GM23338 (cell line): Measurements from ENCODE around the gene KISS1R. TPM values are rescaled to one million over a fixed set of nuclear protein-coding genes. Genes with fewer than 3 reads are reported as not detected.

Experiments
- ATAC-seq: fragments of 200-7000 bp; cut with Tn5 transposase; 3 replicates; pipeline ENCODE4 v1.9.1; 2020
- DNase-seq: peaks from one replicate; pipeline ENCODE4 v3.0.0-alpha.2; 2015; ENCODE audit warnings: low spot score
- H2AFZ ChIP-seq: fragments of 200-600 bp; sonication (generic); 2 replicates; pipeline ENCODE4 v1.8.0; 2016; ENCODE audit warnings: antibody characterized with exemption, mild to moderate bottlenecking, moderate library complexity
- H3F3A ChIP-seq: fragments of 200-600 bp; sonication (generic); replicated peaks from 2 replicates; pipeline ENCODE4 v1.8.0; 2017; ENCODE audit warnings: antibody characterized with exemption, mixed run types, low read depth
- H3K27ac ChIP-seq: fragments of 200-600 bp; sonication (generic); 2 replicates; pipeline ENCODE4 v1.6.1; 2016; ENCODE audit warnings: low read depth
- H3K27me3 ChIP-seq: fragments of 200-600 bp; sonication (generic); 2 replicates; pipeline ENCODE4 v1.8.0; 2016; ENCODE audit warnings: mild to moderate bottlenecking, mixed run types, moderate library complexity; ENCODE audit not compliant: insufficient read depth
- H3K36me3 ChIP-seq: fragments of 200-600 bp; sonication (generic); 2 replicates; pipeline ENCODE4 v1.8.0; 2016; ENCODE audit warnings: mild to moderate bottlenecking; ENCODE audit not compliant: insufficient read depth
- H3K4me1 ChIP-seq: fragments of 200-600 bp; sonication (generic); 2 replicates; pipeline ENCODE4 v1.8.0; 2016; ENCODE audit warnings: mild to moderate bottlenecking, moderate library complexity; ENCODE audit not compliant: insufficient read depth
- H3K4me2 ChIP-seq: fragments of 200-600 bp; sonication (generic); 2 replicates; pipeline ENCODE4 v1.7.1; 2017; ENCODE audit warnings: mixed run types
- H3K4me3 ChIP-seq: fragments of 200-600 bp; sonication (generic); 2 replicates; pipeline ENCODE4 v1.6.1; 2016; ENCODE audit warnings: mixed run types
- H3K79me2 ChIP-seq: fragments of 200-600 bp; sonication (generic); replicated peaks from 2 replicates; pipeline ENCODE4 v1.8.0; 2017; ENCODE audit warnings: mild to moderate bottlenecking; ENCODE audit not compliant: insufficient read depth
- H3K9me2 ChIP-seq: fragments of 200-600 bp; sonication (generic); 2 replicates; pipeline ENCODE4 v1.8.0; 2017; ENCODE audit not compliant: insufficient read depth
- H4K20me1 ChIP-seq: fragments of 200-600 bp; sonication (generic); replicated peaks from 2 replicates; pipeline ENCODE4 v1.8.0; 2017; ENCODE audit warnings: mild to moderate bottlenecking; ENCODE audit not compliant: insufficient read depth
- H3K27ac Mint-ChIP-seq: 2 replicates; pipeline ENCODE4 v1.8.0; 2020; ENCODE audit warnings: inconsistent platforms, mild to moderate bottlenecking, moderate library complexity, mixed read lengths
- H3K27me3 Mint-ChIP-seq: 3 replicates; pipeline ENCODE4 v1.8.0; 2022; ENCODE audit warnings: low read depth, mild to moderate bottlenecking, moderate library complexity, mixed read lengths, inconsistent platforms; ENCODE audit not compliant: insufficient read depth, poor library complexity
- H3K36me3 Mint-ChIP-seq: 3 replicates; pipeline ENCODE4 v1.8.0; 2021; ENCODE audit warnings: low read depth, mild to moderate bottlenecking, inconsistent platforms, moderate library complexity, mixed read lengths
- H3K4me1 Mint-ChIP-seq: 3 replicates; pipeline ENCODE4 v1.8.0; 2020; ENCODE audit warnings: mild to moderate bottlenecking, inconsistent platforms, mixed read lengths
- H3K4me3 Mint-ChIP-seq: 3 replicates; pipeline ENCODE4 v1.8.0; 2021; ENCODE audit warnings: moderate library complexity, mild to moderate bottlenecking, inconsistent platforms, mixed read lengths
- H3K9me3 Mint-ChIP-seq: 3 replicates; pipeline ENCODE4 v1.8.0; 2020; ENCODE audit warnings: moderate library complexity, mild to moderate bottlenecking, inconsistent platforms, mixed read lengths
- CREB1 ChIP-seq: fragments of 250-450 bp; sonication (Bioruptor Pico); IDR thresholded peaks from 2 replicates; pipeline ENCODE4 v1.5.0; 2020; ENCODE audit warnings: low read depth, mild to moderate bottlenecking, moderate library complexity
- EZH2 ChIP-seq: fragments of 200-600 bp; sonication (generic); IDR thresholded peaks from one replicate; pipeline ENCODE4 v1.8.0; 2017; ENCODE audit warnings: antibody characterized with exemption, mild to moderate bottlenecking, low read depth; ENCODE audit not compliant: unreplicated experiment
- EZH2phosphoT487 ChIP-seq: fragments of 200-600 bp; sonication (generic); IDR thresholded peaks from one replicate; pipeline ENCODE4 v1.8.1; 2018; ENCODE audit warnings: antibody characterized with exemption; ENCODE audit not compliant: unreplicated experiment
- JUNB ChIP-seq: IDR thresholded peaks from one replicate; pipeline ENCODE4 v1.6.1; 2016; ENCODE audit warnings: antibody characterized with exemption; ENCODE audit not compliant: unreplicated experiment
- NANOG ChIP-seq: IDR thresholded peaks from 2 replicates; pipeline ENCODE4 v1.6.1; 2016; ENCODE audit warnings: antibody characterized with exemption, borderline replicate concordance
- POLR2AphosphoS5 ChIP-seq: IDR thresholded peaks from 2 replicates; pipeline ENCODE4 v1.6.1; 2016; ENCODE audit warnings: antibody characterized with exemption, low read depth
- STAT1 ChIP-seq: IDR thresholded peaks from one replicate; pipeline ENCODE4 v1.6.1; 2016; ENCODE audit warnings: antibody characterized with exemption; ENCODE audit not compliant: unreplicated experiment
- ZNF114 ChIP-seq: fragments of 250-450 bp; sonication (Bioruptor Pico); IDR thresholded peaks from 2 replicates; pipeline ENCODE4 v1.5.0; 2020; ENCODE audit warnings: mild to moderate bottlenecking, moderate library complexity
- ZNF331 ChIP-seq: fragments of 250-450 bp; sonication (Bioruptor Pico); IDR thresholded peaks from 2 replicates; pipeline ENCODE4 v1.5.0; 2020; ENCODE audit warnings: low read depth, mild to moderate bottlenecking, moderate library complexity
- polyA plus RNA-seq: library from polyadenylated mRNA; unstranded; fragments of >200 nt; fragmentation: Nextera tagmentation; extraction: Ambion mirVana; gene quantifications from 2 replicates; pipeline ENCODE4 v1.2.1, GENCODE V29; 2016
- total RNA-seq: library from RNA; depleted of rRNA; stranded (reverse); fragments of >200 nt; shearing (Covaris generic); gene quantifications from 2 replicates; pipeline ENCODE4 v1.2.3, GENCODE V29; 2014
- TF ChIP-seq, protein P1 (sequence below): IDR thresholded peaks from 2 replicates; pipeline ENCODE4 v1.6.1; 2016; ENCODE audit warnings: antibody characterized with exemption
- TF ChIP-seq, protein P2 (sequence below): fragments of 250-450 bp; sonication (Bioruptor Pico); IDR thresholded peaks from 2 replicates; pipeline ENCODE4 v1.5.0; 2020; ENCODE audit warnings: mild to moderate bottlenecking, moderate library complexity
- TF ChIP-seq, protein P3 (sequence below), 2 experiments: fragments of 200-600 bp in 1 of 2; sonication (generic) in 1 of 2; conservative IDR thresholded peaks; 2 replicates each; pipeline versions ENCODE4 v1.5.1 to v1.6.1; 2016 to 2017; ENCODE audit warnings: antibody characterized with exemption in 2 of 2, low read depth in 2 of 2, mild to moderate bottlenecking in 2 of 2, moderate library complexity in 1 of 2
- TF ChIP-seq, protein P4 (sequence below): IDR thresholded peaks from one replicate; pipeline ENCODE4 v1.6.1; 2018; ENCODE audit warnings: antibody characterized with exemption; ENCODE audit not compliant: unreplicated experiment

The KISS1R gene
- total and polyA plus RNA-seq, 2 experiments from 2014 or later: 0.78 to 4.0 TPM

DNA sequence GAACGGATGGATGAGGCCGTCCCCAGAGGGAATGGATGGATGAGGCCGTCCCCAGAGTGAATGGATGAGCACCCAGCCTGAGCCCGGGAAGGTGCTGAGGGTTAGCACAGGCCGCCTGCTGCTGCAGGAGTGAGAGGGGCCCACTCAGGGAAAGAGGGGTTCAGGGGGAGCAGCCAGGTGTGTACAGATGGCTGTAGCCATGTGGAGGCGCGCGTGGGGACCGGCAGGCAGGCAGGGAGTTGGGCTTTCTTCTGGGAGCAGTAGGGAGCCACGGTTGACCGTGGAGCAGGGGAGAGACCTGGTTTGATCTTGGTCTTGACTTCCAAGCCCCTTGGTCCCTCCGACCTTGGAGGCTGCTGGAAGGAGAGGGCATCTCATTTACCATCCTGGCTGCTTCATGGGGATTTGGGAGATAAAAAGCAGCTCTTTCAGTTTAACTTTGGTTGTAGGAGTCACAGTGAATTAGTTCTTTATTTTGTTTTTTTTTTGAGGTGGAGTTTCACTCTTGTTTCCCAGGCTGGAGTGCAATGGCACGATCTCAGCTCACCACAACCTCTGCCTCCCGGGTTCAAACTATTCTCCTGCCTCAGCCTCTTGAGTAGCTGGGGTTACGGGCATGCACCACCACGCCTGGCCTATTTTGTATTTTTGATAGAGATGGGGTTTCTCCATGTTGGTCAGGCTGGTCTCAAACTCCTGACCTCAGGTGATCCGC is 33.4 kb downstream of the KISS1R start:
- Histone ChIP-seq H3K9me2 (no peaks in the 10 kb centered on the region), H3K27ac (no peak overlapping the region), H2AFZ (no peak overlapping the region), H3K4me2 (no peak overlapping the region), H4K20me1 (peaks cover 2% of the 10 kb centered on the region; the same call in 1 of the 2 replicates), H3K27me3 (no peaks in the 10 kb centered on the region), H3K4me1 (peaks cover 25% of the 10 kb centered on the region), H3F3A (0 out of 2 replicates have a peak, but pooled peaks cover 10% of the 10 kb centered on the region), H3K79me2 (peaks cover 46% of the 10 kb centered on the region), H3K36me3 (no peaks in the 10 kb centered on the region), H3K4me3 (no peak overlapping the region)
- Mint-ChIP-seq H3K36me3 (peaks cover 2% of the 10 kb centered on the region; the same call in 1 of the 3 replicates), H3K4me3 (no peak overlapping the region), H3K27me3 (peaks cover 14% of the 10 kb centered on the region), H3K27ac (peak overlapping the region; percentile 89), H3K9me3 (no peaks in the 10 kb centered on the region), H3K4me1 (peaks cover 13% of the 10 kb centered on the region; the same call in 2 of the 3 replicates)
- TF ChIP-seq EZH2: no peak
- no peak for TF ChIP-seq EZH2phosphoT487
- TF ChIP-seq JUNB: no peak
- no peak for TF ChIP-seq ZNF114
- no peak for TF ChIP-seq NANOG
- TF ChIP-seq, protein P1, sequence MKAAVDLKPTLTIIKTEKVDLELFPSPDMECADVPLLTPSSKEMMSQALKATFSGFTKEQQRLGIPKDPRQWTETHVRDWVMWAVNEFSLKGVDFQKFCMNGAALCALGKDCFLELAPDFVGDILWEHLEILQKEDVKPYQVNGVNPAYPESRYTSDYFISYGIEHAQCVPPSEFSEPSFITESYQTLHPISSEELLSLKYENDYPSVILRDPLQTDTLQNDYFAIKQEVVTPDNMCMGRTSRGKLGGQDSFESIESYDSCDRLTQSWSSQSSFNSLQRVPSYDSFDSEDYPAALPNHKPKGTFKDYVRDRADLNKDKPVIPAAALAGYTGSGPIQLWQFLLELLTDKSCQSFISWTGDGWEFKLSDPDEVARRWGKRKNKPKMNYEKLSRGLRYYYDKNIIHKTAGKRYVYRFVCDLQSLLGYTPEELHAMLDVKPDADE: no peak
- TF ChIP-seq, protein P2, sequence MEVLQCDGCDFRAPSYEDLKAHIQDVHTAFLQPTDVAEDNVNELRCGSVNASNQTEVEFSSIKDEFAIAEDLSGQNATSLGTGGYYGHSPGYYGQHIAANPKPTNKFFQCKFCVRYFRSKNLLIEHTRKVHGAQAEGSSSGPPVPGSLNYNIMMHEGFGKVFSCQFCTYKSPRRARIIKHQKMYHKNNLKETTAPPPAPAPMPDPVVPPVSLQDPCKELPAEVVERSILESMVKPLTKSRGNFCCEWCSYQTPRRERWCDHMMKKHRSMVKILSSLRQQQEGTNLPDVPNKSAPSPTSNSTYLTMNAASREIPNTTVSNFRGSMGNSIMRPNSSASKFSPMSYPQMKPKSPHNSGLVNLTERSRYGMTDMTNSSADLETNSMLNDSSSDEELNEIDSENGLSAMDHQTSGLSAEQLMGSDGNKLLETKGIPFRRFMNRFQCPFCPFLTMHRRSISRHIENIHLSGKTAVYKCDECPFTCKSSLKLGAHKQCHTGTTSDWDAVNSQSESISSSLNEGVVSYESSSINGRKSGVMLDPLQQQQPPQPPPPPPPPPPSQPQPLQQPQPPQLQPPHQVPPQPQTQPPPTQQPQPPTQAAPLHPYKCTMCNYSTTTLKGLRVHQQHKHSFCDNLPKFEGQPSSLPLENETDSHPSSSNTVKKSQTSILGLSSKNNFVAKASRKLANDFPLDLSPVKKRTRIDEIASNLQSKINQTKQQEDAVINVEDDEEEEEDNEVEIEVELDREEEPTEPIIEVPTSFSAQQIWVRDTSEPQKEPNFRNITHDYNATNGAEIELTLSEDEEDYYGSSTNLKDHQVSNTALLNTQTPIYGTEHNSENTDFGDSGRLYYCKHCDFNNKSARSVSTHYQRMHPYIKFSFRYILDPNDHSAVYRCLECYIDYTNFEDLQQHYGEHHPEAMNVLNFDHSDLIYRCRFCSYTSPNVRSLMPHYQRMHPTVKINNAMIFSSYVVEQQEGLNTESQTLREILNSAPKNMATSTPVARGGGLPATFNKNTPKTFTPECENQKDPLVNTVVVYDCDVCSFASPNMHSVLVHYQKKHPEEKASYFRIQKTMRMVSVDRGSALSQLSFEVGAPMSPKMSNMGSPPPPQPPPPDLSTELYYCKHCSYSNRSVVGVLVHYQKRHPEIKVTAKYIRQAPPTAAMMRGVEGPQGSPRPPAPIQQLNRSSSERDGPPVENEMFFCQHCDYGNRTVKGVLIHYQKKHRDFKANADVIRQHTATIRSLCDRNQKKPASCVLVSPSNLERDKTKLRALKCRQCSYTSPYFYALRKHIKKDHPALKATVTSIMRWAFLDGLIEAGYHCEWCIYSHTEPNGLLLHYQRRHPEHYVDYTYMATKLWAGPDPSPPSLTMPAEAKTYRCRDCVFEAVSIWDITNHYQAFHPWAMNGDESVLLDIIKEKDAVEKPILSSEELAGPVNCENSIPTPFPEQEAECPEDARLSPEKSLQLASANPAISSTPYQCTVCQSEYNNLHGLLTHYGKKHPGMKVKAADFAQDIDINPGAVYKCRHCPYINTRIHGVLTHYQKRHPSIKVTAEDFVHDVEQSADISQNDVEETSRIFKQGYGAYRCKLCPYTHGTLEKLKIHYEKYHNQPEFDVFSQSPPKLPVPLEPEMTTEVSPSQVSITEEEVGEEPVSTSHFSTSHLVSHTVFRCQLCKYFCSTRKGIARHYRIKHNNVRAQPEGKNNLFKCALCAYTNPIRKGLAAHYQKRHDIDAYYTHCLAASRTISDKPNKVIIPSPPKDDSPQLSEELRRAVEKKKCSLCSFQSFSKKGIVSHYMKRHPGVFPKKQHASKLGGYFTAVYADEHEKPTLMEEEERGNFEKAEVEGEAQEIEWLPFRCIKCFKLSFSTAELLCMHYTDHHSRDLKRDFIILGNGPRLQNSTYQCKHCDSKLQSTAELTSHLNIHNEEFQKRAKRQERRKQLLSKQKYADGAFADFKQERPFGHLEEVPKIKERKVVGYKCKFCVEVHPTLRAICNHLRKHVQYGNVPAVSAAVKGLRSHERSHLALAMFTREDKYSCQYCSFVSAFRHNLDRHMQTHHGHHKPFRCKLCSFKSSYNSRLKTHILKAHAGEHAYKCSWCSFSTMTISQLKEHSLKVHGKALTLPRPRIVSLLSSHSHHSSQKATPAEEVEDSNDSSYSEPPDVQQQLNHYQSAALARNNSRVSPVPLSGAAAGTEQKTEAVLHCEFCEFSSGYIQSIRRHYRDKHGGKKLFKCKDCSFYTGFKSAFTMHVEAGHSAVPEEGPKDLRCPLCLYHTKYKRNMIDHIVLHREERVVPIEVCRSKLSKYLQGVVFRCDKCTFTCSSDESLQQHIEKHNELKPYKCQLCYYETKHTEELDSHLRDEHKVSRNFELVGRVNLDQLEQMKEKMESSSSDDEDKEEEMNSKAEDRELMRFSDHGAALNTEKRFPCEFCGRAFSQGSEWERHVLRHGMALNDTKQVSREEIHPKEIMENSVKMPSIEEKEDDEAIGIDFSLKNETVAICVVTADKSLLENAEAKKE (CRISPR knock-in tag): no peak
- TF ChIP-seq, protein P3, sequence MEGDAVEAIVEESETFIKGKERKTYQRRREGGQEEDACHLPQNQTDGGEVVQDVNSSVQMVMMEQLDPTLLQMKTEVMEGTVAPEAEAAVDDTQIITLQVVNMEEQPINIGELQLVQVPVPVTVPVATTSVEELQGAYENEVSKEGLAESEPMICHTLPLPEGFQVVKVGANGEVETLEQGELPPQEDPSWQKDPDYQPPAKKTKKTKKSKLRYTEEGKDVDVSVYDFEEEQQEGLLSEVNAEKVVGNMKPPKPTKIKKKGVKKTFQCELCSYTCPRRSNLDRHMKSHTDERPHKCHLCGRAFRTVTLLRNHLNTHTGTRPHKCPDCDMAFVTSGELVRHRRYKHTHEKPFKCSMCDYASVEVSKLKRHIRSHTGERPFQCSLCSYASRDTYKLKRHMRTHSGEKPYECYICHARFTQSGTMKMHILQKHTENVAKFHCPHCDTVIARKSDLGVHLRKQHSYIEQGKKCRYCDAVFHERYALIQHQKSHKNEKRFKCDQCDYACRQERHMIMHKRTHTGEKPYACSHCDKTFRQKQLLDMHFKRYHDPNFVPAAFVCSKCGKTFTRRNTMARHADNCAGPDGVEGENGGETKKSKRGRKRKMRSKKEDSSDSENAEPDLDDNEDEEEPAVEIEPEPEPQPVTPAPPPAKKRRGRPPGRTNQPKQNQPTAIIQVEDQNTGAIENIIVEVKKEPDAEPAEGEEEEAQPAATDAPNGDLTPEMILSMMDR (conservative IDR thresholded peaks at IDR 0.05; ENCODE audit: low read depth in 2 of 2): no peak
- TF ChIP-seq, protein P4, sequence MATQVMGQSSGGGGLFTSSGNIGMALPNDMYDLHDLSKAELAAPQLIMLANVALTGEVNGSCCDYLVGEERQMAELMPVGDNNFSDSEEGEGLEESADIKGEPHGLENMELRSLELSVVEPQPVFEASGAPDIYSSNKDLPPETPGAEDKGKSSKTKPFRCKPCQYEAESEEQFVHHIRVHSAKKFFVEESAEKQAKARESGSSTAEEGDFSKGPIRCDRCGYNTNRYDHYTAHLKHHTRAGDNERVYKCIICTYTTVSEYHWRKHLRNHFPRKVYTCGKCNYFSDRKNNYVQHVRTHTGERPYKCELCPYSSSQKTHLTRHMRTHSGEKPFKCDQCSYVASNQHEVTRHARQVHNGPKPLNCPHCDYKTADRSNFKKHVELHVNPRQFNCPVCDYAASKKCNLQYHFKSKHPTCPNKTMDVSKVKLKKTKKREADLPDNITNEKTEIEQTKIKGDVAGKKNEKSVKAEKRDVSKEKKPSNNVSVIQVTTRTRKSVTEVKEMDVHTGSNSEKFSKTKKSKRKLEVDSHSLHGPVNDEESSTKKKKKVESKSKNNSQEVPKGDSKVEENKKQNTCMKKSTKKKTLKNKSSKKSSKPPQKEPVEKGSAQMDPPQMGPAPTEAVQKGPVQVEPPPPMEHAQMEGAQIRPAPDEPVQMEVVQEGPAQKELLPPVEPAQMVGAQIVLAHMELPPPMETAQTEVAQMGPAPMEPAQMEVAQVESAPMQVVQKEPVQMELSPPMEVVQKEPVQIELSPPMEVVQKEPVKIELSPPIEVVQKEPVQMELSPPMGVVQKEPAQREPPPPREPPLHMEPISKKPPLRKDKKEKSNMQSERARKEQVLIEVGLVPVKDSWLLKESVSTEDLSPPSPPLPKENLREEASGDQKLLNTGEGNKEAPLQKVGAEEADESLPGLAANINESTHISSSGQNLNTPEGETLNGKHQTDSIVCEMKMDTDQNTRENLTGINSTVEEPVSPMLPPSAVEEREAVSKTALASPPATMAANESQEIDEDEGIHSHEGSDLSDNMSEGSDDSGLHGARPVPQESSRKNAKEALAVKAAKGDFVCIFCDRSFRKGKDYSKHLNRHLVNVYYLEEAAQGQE: no peak
- TF ChIP-seq STAT1: no peak
- TF ChIP-seq CREB1 (CRISPR knock-in tag): no peak
- TF ChIP-seq ZNF331 (CRISPR knock-in tag): no peak
- TF ChIP-seq POLR2AphosphoS5: no peak
- DNase-seq (no peak), ATAC-seq (no peak)
